ENCODE measurements around the gene CNOT3. TPM values are rescaled to one million over a fixed set of nuclear protein-coding genes. Genes with fewer than 3 reads are reported as not detected.
"Not testable (repeated sequence)": the region's sequence is repeated elsewhere in the genome, so short reads cannot be mapped to it uniquely, and the experiment has no call there.

Gene CNOT3
- total RNA-seq, 1 donor from 2014 or later: 39.4 TPM

DNA sequence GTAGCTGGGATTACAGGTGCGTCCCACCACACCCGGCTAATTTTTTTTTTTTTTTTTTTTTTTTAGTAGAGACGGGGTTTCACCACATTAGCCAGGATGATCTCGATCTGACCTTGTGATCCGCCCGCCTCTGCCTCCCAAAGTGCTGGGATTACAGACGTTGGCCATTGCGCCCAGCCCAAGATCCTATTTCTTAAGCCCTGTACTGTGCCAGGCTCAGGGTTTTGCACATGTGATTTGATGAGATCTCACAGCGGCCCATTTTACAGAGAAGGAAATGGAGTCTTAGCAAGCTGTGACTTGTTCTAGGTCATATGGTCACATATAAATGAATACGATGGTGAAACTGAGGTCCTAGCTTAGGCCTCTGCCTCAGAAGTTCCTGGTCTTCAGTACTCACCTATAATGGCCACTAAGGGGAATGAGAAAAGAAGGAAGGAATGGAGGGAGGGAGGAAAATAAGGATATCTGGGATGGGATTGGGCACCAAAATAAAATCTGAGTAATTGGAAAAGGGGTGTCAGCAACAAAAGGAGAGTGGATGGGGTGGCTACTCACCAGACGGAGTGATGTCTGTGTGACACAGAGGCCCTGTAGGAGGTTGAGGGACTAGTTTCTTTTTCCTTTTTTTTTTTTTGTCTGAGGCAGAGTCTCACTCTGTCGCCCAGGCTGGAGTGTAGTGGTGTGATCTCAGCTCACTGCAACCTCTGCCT is 38.2 kb upstream of the CNOT3 start:
- H3K27me3 ChIP-seq: peaks cover 4% of the 10 kb centered on the region
- no peaks in the 10 kb centered on the region for H3K36me3 ChIP-seq
- H3K4me3 ChIP-seq: peak overlapping the region; percentile 31
- peak; percentile 68 for DNase-seq
- no peaks in the 10 kb centered on the region for H3K9me3 ChIP-seq
- TF ChIP-seq, protein P1, sequence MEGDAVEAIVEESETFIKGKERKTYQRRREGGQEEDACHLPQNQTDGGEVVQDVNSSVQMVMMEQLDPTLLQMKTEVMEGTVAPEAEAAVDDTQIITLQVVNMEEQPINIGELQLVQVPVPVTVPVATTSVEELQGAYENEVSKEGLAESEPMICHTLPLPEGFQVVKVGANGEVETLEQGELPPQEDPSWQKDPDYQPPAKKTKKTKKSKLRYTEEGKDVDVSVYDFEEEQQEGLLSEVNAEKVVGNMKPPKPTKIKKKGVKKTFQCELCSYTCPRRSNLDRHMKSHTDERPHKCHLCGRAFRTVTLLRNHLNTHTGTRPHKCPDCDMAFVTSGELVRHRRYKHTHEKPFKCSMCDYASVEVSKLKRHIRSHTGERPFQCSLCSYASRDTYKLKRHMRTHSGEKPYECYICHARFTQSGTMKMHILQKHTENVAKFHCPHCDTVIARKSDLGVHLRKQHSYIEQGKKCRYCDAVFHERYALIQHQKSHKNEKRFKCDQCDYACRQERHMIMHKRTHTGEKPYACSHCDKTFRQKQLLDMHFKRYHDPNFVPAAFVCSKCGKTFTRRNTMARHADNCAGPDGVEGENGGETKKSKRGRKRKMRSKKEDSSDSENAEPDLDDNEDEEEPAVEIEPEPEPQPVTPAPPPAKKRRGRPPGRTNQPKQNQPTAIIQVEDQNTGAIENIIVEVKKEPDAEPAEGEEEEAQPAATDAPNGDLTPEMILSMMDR (IDR thresholded peaks at IDR 0.05): no peak
- peaks cover 22% of the 10 kb centered on the region for H3K4me1 ChIP-seq
- intact Hi-C loops (cut with DNase I): no loop called here
- no peak for ATAC-seq
- no peak overlapping the region for H3K27ac ChIP-seq

DNA sequence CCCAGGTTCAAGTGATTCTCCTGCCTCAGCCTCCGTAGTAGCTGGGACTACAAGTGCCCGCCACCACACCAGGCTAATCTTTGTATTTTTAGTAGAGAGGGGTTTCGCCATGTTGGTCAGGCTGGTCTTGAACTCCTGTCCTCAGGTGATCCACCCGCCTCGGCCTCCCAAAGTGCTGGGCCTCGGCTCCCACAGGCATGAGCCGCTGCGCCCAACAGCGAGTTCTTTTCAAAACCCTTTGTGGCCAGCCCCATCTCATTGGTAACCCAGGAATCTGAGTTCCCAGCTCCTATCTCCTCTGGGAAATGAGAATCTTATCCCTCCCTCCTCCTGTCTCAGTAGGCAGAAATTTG is 37.7 kb upstream of the CNOT3 start:
- Histone ChIP-seq H3K4me1 (peaks cover 22% of the 10 kb centered on the region), H3K27ac (peak overlapping the region; percentile 30)

DNA sequence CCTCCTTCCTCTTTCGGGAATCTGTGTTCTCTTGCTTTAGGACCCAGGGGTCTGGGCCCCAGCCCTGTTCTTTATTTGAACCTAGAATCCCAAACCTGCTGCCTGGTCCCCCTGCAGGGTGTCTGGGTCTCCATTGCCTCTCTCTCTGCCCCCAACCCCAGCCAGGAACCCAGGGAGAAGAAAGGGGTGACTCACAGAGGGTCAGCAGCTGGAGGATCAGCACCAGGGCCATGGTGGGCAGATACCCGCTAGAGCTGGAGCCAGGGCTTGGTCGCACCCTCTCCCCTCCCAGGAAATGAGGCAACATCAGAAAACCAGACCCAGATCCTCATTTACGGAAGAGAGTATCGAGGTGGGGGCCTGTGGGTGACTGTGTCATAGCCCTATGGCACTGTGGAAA is 37.0 kb upstream of the CNOT3 start, which contains the start of gene OSCAR:
Gene OSCAR (minus strand): TSS at position 243 of the 400 bp plus-strand sequence. CDS start 11 bp downstream, at position 232.
- ATAC-seq (peak; percentile 65), DNase-seq (peak; percentile 72)
- Histone ChIP-seq H3K27me3 (peaks cover 4% of the 10 kb centered on the region), H3K27ac (peak within 1 kb of the TSS; percentile 30), H3K36me3 (peaks cover 5% of the 10 kb centered on the region), H3K4me1 (peaks cover 21% of the 10 kb centered on the region), H3K4me3 (peak within 1 kb of the TSS; percentile 31), H3K9me3 (no peaks in the 10 kb centered on the region)
- TF ChIP-seq, protein P1 (IDR thresholded peaks at IDR 0.05): no peak
- intact Hi-C loops (cut with DNase I): no loop called here

More for the DNA sequence above, 37.7 kb upstream of the CNOT3 start:
- ATAC-seq; H3K27me3 ChIP-seq; intact Hi-C loops (cut with DNase I); H3K9me3 ChIP-seq; DNase-seq; H3K36me3 ChIP-seq: not testable (repeated sequence)
- peak overlapping the region; percentile 31 for H3K4me3 ChIP-seq

DNA sequence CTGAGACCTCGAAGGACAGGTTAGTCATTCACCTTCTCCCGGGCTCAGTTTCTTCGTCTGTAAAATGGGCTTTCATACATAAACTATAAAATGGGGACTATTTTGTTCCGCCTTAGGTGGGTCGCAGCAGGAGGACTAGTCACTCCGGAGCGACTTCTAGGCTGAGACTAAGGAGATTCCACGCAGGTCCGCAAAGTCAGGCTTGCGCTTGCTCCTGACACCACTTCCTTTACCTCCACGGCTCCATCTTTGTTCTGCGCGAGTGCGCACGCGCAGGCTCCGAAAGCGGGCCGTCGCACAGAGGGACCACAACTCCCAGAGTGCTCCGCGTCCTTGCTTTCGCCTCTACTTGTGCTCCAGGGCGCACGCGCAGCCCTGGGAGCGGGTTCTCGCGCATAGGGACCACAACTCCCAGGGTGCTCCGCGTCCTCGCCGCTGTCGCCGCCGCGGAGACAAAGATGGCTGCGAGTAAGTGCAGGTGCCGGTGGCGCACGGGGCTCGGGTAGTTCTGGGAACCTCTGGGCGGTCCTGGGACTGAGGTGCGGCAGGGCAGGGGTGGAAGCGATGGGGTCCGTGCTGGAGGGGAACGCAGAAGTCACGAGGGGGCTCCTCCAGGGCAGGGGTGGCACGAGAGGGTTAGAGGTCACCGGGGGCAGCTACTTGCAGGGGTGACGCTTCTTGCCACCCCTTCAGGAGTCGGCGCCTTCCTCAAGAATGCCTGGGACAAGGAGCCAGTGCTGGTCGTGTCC is 35.0 kb upstream of the CNOT3 start, which contains the start of gene NDUFA3:
Gene NDUFA3 (plus strand): TSS at position 435 of the 749 bp plus-strand sequence. CDS start 24 bp downstream, at position 459.
- ATAC-seq: peak; percentile 99
- Histone ChIP-seq H3K27me3 (no peaks in the 10 kb centered on the region), H3K36me3 (peaks cover 24% of the 10 kb centered on the region), H3K4me3 (peak within 1 kb of the TSS; percentile 81), H3K9me3 (no peaks in the 10 kb centered on the region), H3K27ac (peak within 1 kb of the TSS; percentile 74), H3K4me1 (peaks cover 16% of the 10 kb centered on the region)
- intact Hi-C loops (cut with DNase I): no loop called here
- TF ChIP-seq, protein P1 (IDR thresholded peaks at IDR 0.05): no peak
- DNase-seq: peak; percentile 99

GRCh38 chr19:54104998-54105715 is 32.4 kb upstream of the CNOT3 start:
- no peaks in the 10 kb centered on the region for H3K9me3 ChIP-seq
- intact Hi-C loops (cut with DNase I): no loop called here
- no peak overlapping the region for H3K4me3 ChIP-seq
- TF ChIP-seq, protein P1 (IDR thresholded peaks at IDR 0.05): no peak
- H3K36me3 ChIP-seq: peaks cover 49% of the 10 kb centered on the region
- H3K27ac ChIP-seq: no peak overlapping the region
- DNase-seq: no peak
- H3K4me1 ChIP-seq: peaks cover 16% of the 10 kb centered on the region
- ATAC-seq: no peak
- H3K27me3 ChIP-seq: no peaks in the 10 kb centered on the region

Measured in upper lobe of right lung (tissue), 1 donor.